K562 (cell line): Measurements from ENCODE around the gene GRAMD2B. TPM values are rescaled to one million over a fixed set of nuclear protein-coding genes. Genes with fewer than 3 reads are reported as not detected.

Source experiments
- ATAC-seq: fragments of 200-7000 bp; cut with Tn5 transposase; 3 replicates; pipeline ENCODE4 v1.9.1; 2020; ENCODE audit warnings: moderate library complexity
- BruUV-seq: library from RNA; stranded (reverse); fragments of 400-500 nt; replicated peaks from 2 replicates; lab custom pipeline; 2021; lab: Mats Ljungman, UMichigan
- CTCF ChIA-PET: fragments of 300-600 bp; formaldehyde crosslinking; extraction: SDS; loops from one replicate; lab custom pipeline; 2021; ENCODE audit warnings: low intra/inter-chr PET ratio; lab: Yijun Ruan, JAX
- POLR2A ChIA-PET: fragments of 300-600, 350-650 bp; sonication (Branson Sonifier 250); formaldehyde crosslinking; extraction: SDS; loops from one replicate; lab custom pipeline; 2021; ENCODE audit warnings: antibody characterized with exemption, inconsistent platforms; lab: Yijun Ruan, JAX
- DNase-seq, 4 experiments: peaks; one replicate each; pipeline versions ENCODE4 v3.0.0 to v3.0.0-alpha.2; 2011 to 2018; ENCODE audit warnings: low spot score in 3 of 4, mixed read lengths in 3 of 4; ENCODE audit errors: extremely low read depth in 1 of 4
- FAIRE-seq: peaks from 2 replicates; lab custom pipeline; 2011; peaks lifted over from hg19 to GRCh38; lab: Jason Lieb, UNC
- H2AFZ ChIP-seq: 2 replicates; pipeline ENCODE4 v1.6.0; 2011; ENCODE audit warnings: low read depth, low read length, control low read depth, inconsistent platforms
- H3K27ac ChIP-seq: fragments of 200-600 bp; 3 replicates; pipeline ENCODE4 v1.8.0; 2011; ENCODE audit warnings: low read depth, mild to moderate bottlenecking, control low read depth, inconsistent platforms, low read length, moderate library complexity, mixed read lengths; ENCODE audit errors: extremely low read depth
- H3K27me3 ChIP-seq, 2 experiments: fragments of 300-600 bp in 1 of 2; 2 replicates in 1 of 2; 3 replicates in 1 of 2; pipeline versions ENCODE4 v1.6.0 to v1.8.0; 2011; ENCODE audit warnings: inconsistent platforms in 2 of 2, low read length in 2 of 2, mild to moderate bottlenecking in 1 of 2, mixed read lengths in 1 of 2, moderate library complexity in 1 of 2; ENCODE audit not compliant: control insufficient read depth in 2 of 2, insufficient read depth in 2 of 2
- H3K36me3 ChIP-seq: fragments of 300-600 bp; 3 replicates; pipeline ENCODE4 v1.8.0; 2011; ENCODE audit warnings: mild to moderate bottlenecking, low read length, inconsistent platforms; ENCODE audit not compliant: control insufficient read depth, insufficient read depth
- H3K4me1 ChIP-seq, 2 experiments: fragments of 200-600 bp in 1 of 2; replicated peaks in 1 of 2; 2 replicates in 1 of 2; 3 replicates in 1 of 2; pipeline versions ENCODE4 v1.5.1 to v1.8.0; 2011; ENCODE audit warnings: inconsistent platforms in 2 of 2, low read length in 2 of 2, mild to moderate bottlenecking in 1 of 2, mixed read lengths in 1 of 2, moderate library complexity in 1 of 2; ENCODE audit not compliant: control insufficient read depth in 2 of 2, insufficient read depth in 2 of 2
- H3K4me2 ChIP-seq: 2 replicates; pipeline ENCODE4 v1.6.1; 2011; ENCODE audit warnings: low read length, control low read depth, inconsistent platforms, mixed read lengths; ENCODE audit not compliant: insufficient read depth
- H3K4me3 ChIP-seq: fragments of 200-600 bp; sonication (generic), shearing (Covaris generic); 2 replicates; pipeline ENCODE4 v1.5.1; 2016; ENCODE audit warnings: control low read depth, inconsistent platforms
- H3K79me2 ChIP-seq: fragments of 200-600 bp; 3 replicates; pipeline ENCODE4 v1.8.0; 2011; ENCODE audit warnings: low read length, inconsistent platforms; ENCODE audit not compliant: control insufficient read depth, insufficient read depth
- H3K9ac ChIP-seq, 2 experiments: 2 replicates each; pipeline versions ENCODE4 v1.6.0 to v1.6.1; 2011; ENCODE audit warnings: low read depth in 2 of 2, low read length in 2 of 2, control low read depth in 1 of 2, inconsistent platforms in 1 of 2, mild to moderate bottlenecking in 1 of 2, mixed read lengths in 1 of 2; ENCODE audit not compliant: insufficient read depth in 1 of 2
- H3K9me1 ChIP-seq: one replicate; pipeline ENCODE4 v1.6.0; 2011; ENCODE audit warnings: inconsistent platforms, mild to moderate bottlenecking, low read length, moderate library complexity; ENCODE audit not compliant: control insufficient read depth, insufficient read depth
- H3K9me3 ChIP-seq: replicated peaks from 2 replicates; pipeline ENCODE4 v1.5.1; 2011; ENCODE audit warnings: low read depth, low read length, inconsistent platforms; ENCODE audit not compliant: control insufficient read depth, insufficient read depth
- H4K20me1 ChIP-seq: replicated peaks from 2 replicates; pipeline ENCODE4 v1.6.1; 2011; ENCODE audit warnings: low read length, inconsistent platforms, mixed read lengths; ENCODE audit not compliant: control insufficient read depth, insufficient read depth
- EWSR1 ChIP-seq: fragments of 450-650 bp; IDR thresholded peaks from 2 replicates; pipeline ENCODE4 v1.6.1; 2018; ENCODE audit warnings: borderline replicate concordance, mild to moderate bottlenecking, low read depth, moderate library complexity; ENCODE audit not compliant: partially characterized antibody
- GABPA ChIP-seq: fragments of 200-800 bp; sonication (Bioruptor generic); conservative IDR thresholded peaks from 2 replicates; pipeline ENCODE4 v1.6.1; 2016; ENCODE audit warnings: low read depth, missing genetic modification characterization, missing compliant biosample characterization
- IRF2 ChIP-seq: sonication (generic); formaldehyde crosslinking; IDR thresholded peaks from 2 replicates; pipeline ENCODE4 v1.8.1; 2022; ENCODE audit warnings: mild to moderate bottlenecking, missing genetic modification reagents
- RFX7 ChIP-seq: fragments of 250-450 bp; sonication (Bioruptor Pico); IDR thresholded peaks from 2 replicates; pipeline ENCODE4 v1.5.1; 2021; ENCODE audit warnings: mild to moderate bottlenecking
- SMAD4 ChIP-seq: fragments of 250-450 bp; sonication (Bioruptor Pico); conservative IDR thresholded peaks from 2 replicates; pipeline ENCODE4 v1.8.0; 2021; ENCODE audit warnings: inconsistent platforms, mild to moderate bottlenecking, moderate library complexity
- SPI1 ChIP-seq: IDR thresholded peaks from 2 replicates; pipeline ENCODE4 v1.6.1; 2011; ENCODE audit warnings: low read depth, low read length, control low read depth, borderline replicate concordance
- TRIM28 ChIP-seq: fragments of 450-650 bp; IDR thresholded peaks from 2 replicates; pipeline ENCODE4 v1.6.1; 2017
- ZNF232 ChIP-seq: sonication (generic); formaldehyde crosslinking; IDR thresholded peaks from 2 replicates; pipeline ENCODE4 v1.8.0; 2022; ENCODE audit warnings: mild to moderate bottlenecking, missing genetic modification reagents
- ZNF551 ChIP-seq: fragments of 250-450 bp; sonication (Bioruptor Pico); IDR thresholded peaks from 2 replicates; pipeline ENCODE4 v1.5.0; 2021; ENCODE audit warnings: mild to moderate bottlenecking, moderate library complexity
- in situ Hi-C: fragments of 300-500 bp; cut with MboI; formaldehyde crosslinking; loops from 4 replicates; pipeline ENCODE4 v1.15.0; 2018; ENCODE audit warnings: inconsistent platforms, mixed read lengths
- intact Hi-C: fragments of 100-400 bp; cut with micrococcal nuclease; formaldehyde crosslinking; loops from 2 replicates; pipeline ENCODE4 v1.14.2; 2022
- polyA plus RNA-seq, 8 experiments: library from polyadenylated mRNA; depleted of rRNA in 4 of 8; stranded (reverse) in 5 of 8; unstranded in 3 of 8; fragments of >200 nt; fragmentation: Nextera tagmentation in 2 of 8; fragmentation: Illumina TruSeq in 1 of 8; extraction: Ambion mirVana in 2 of 8; extraction: Trizol in 1 of 8; gene quantifications; 2 replicates each; pipeline versions ENCODE4 v1.2.1 to v1.2.3, GENCODE V29; 2011 to 2014; ENCODE audit warnings: inconsistent platforms in 1 of 8, missing spikeins in 1 of 8
- total RNA-seq, 7 experiments: library from RNA; depleted of rRNA in 6 of 7; stranded (reverse); fragments of >200 nt in 6 of 7; fragmentation: Illumina TruSeq in 2 of 7; extraction: Trizol in 2 of 7; gene quantifications; 2 replicates each; pipeline versions ENCODE4 v1.2.1 to v1.2.3, GENCODE V29; 2011 to 2021; ENCODE audit warnings: low replicate concordance in 1 of 7
- TF ChIP-seq, protein P1 (sequence below), 3 experiments: fragments of 200-800 bp in 1 of 3; fragments of 250-450 bp in 1 of 3; fragments of 450-650 bp in 1 of 3; sonication (Bioruptor Pico) in 1 of 3; sonication (Bioruptor generic) in 1 of 3; formaldehyde crosslinking in 1 of 3; IDR thresholded peaks; 2 replicates each; pipeline versions ENCODE4 v1.6.1 to v1.8.0; 2016 to 2022; ENCODE audit warnings: mild to moderate bottlenecking in 2 of 3, missing genetic modification characterization in 2 of 3, missing compliant biosample characterization in 1 of 3, moderate library complexity in 1 of 3
- TF ChIP-seq, protein P2 (sequence below): fragments of 450-650 bp; formaldehyde crosslinking; IDR thresholded peaks from 2 replicates; pipeline ENCODE4 v1.4.0; 2020; ENCODE audit warnings: mild to moderate bottlenecking
- TF ChIP-seq, protein P3 (sequence below): sonication (generic); formaldehyde crosslinking; IDR thresholded peaks from 2 replicates; pipeline ENCODE4 v1.8.1; 2023; ENCODE audit warnings: mild to moderate bottlenecking, missing genetic modification reagents
- TF ChIP-seq, protein P4 (sequence below): fragments of 200-800 bp; sonication (Bioruptor generic); IDR thresholded peaks from 2 replicates; pipeline ENCODE4 v1.6.1; 2017; ENCODE audit warnings: missing genetic modification characterization, missing compliant biosample characterization

The GRAMD2B gene
- total and polyA plus RNA-seq, 9 of the 15 experiments (the other 6 are each of a cell fraction or from before 2014, with no cell fraction given): 0.32 to 4.2 (median 1.4) TPM

DNA sequence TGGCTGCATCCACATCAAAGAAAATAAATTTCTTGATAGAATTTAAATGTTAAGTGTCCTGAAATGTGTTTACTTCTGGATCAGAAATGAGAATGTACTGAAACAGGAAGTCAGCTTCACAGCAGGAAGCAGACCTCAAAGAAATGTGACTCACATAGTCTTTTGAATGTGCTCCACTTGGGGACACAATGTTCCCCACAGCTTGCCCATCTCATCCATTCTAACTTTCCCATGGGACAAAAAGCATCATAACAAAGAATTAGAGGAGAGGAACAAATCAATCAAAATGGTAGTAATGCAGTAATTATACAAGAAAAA is 85.7 kb downstream of the GRAMD2B start:
- no TSS peak for BruUV-seq
- Histone ChIP-seq H3K4me3 (no peak overlapping the region), H3K27me3 (no peaks in the 10 kb centered on the region), H3K9me3 (no peaks in the 10 kb centered on the region), H3K4me1 (peaks cover 3 to 39% of the 10 kb centered on the region in 2 experiments; a peak in 4 of 5 replicates), H2AFZ (peak overlapping the region; percentile 66), H3K36me3 (no peaks in the 10 kb centered on the region), H3K9ac (no peak overlapping the region), H3K79me2 (no peaks in the 10 kb centered on the region), H3K27ac (peak overlapping the region; percentile 49; the same call in 1 of the 3 replicates), H3K9me1 (no peaks in the 10 kb centered on the region), H3K4me2 (peak overlapping the region; percentile 4; the same call in 1 of the 2 replicates), H4K20me1 (no peaks in the 10 kb centered on the region)
- DNase-seq: no peak
- ChIA-PET POLR2A (no interaction called here), CTCF (no interaction called here)
- intact Hi-C loops (no loop called here), in situ Hi-C loops (no loop called here)
- ATAC-seq: peak; percentile 37; the same call in 1 of the 3 replicates
- peak; percentile 44 for FAIRE-seq
- TF ChIP-seq TRIM28: no peak
- TF ChIP-seq RFX7 (CRISPR knock-in tag): no peak
- TF ChIP-seq, protein P1, sequence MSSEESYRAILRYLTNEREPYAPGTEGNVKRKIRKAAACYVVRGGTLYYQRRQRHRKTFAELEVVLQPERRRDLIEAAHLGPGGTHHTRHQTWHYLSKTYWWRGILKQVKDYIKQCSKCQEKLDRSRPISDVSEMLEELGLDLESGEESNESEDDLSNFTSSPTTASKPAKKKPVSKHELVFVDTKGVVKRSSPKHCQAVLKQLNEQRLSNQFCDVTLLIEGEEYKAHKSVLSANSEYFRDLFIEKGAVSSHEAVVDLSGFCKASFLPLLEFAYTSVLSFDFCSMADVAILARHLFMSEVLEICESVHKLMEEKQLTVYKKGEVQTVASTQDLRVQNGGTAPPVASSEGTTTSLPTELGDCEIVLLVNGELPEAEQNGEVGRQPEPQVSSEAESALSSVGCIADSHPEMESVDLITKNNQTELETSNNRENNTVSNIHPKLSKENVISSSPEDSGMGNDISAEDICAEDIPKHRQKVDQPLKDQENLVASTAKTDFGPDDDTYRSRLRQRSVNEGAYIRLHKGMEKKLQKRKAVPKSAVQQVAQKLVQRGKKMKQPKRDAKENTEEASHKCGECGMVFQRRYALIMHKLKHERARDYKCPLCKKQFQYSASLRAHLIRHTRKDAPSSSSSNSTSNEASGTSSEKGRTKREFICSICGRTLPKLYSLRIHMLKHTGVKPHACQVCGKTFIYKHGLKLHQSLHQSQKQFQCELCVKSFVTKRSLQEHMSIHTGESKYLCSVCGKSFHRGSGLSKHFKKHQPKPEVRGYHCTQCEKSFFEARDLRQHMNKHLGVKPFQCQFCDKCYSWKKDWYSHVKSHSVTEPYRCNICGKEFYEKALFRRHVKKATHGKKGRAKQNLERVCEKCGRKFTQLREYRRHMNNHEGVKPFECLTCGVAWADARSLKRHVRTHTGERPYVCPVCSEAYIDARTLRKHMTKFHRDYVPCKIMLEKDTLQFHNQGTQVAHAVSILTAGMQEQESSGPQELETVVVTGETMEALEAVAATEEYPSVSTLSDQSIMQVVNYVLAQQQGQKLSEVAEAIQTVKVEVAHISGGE (CRISPR knock-in tag; IDR thresholded peaks at IDR 0.05): peak in 1 of 3 experiments; percentile 48; a peak in 1 of 6 replicates
- TF ChIP-seq ZNF551: no peak
- TF ChIP-seq, protein P2, sequence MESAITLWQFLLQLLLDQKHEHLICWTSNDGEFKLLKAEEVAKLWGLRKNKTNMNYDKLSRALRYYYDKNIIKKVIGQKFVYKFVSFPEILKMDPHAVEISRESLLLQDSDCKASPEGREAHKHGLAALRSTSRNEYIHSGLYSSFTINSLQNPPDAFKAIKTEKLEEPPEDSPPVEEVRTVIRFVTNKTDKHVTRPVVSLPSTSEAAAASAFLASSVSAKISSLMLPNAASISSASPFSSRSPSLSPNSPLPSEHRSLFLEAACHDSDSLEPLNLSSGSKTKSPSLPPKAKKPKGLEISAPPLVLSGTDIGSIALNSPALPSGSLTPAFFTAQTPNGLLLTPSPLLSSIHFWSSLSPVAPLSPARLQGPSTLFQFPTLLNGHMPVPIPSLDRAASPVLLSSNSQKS (CRISPR knock-in tag): no peak
- TF ChIP-seq SPI1: peak; percentile 84
- peak; percentile 69; the same call in 1 of the 2 replicates for TF ChIP-seq GABPA (tag)
- TF ChIP-seq SMAD4 (CRISPR knock-in tag): no peak
- TF ChIP-seq IRF2: no peak
- TF ChIP-seq, protein P3, sequence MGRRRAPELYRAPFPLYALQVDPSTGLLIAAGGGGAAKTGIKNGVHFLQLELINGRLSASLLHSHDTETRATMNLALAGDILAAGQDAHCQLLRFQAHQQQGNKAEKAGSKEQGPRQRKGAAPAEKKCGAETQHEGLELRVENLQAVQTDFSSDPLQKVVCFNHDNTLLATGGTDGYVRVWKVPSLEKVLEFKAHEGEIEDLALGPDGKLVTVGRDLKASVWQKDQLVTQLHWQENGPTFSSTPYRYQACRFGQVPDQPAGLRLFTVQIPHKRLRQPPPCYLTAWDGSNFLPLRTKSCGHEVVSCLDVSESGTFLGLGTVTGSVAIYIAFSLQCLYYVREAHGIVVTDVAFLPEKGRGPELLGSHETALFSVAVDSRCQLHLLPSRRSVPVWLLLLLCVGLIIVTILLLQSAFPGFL: no peak
- TF ChIP-seq ZNF232 (CRISPR knock-in tag): no peak
- TF ChIP-seq EWSR1: no peak
- TF ChIP-seq, protein P4, sequence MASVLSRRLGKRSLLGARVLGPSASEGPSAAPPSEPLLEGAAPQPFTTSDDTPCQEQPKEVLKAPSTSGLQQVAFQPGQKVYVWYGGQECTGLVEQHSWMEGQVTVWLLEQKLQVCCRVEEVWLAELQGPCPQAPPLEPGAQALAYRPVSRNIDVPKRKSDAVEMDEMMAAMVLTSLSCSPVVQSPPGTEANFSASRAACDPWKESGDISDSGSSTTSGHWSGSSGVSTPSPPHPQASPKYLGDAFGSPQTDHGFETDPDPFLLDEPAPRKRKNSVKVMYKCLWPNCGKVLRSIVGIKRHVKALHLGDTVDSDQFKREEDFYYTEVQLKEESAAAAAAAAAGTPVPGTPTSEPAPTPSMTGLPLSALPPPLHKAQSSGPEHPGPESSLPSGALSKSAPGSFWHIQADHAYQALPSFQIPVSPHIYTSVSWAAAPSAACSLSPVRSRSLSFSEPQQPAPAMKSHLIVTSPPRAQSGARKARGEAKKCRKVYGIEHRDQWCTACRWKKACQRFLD (CRISPR knock-in tag): 0 out of 2 replicates have a peak, but pooled peaks have one; percentile 36
